ENCODE measurements around the gene MAGI2. TPM values are rescaled to one million over a fixed set of nuclear protein-coding genes. Genes with fewer than 3 reads are reported as not detected.

MAGI2 gene
- total RNA-seq, 1 donor from 2014 or later = 6.0 TPM

GRCh38 chr7:78967046-78967445 lies 486.4 kb downstream of the MAGI2 start:
- DNase-seq (ENCODE audit: low read depth) = no peak

- DNase-seq (ENCODE audit: low read depth) = no peak
These were observed 494.0 kb downstream of the MAGI2 start for GRCh38 chr7:78959477-78959876.

GRCh38 chr7:78955329-78955728 lies 498.1 kb downstream of the MAGI2 start:
- no peak for DNase-seq (ENCODE audit: low read depth)

- DNase-seq (ENCODE audit: low read depth) = no peak
These were observed 499.6 kb downstream of the MAGI2 start for GRCh38 chr7:78953726-78954363.

GRCh38 chr7:78953090-78953489 lies 500.4 kb downstream of the MAGI2 start:
- no peak for DNase-seq (ENCODE audit: low read depth)

- no peak for DNase-seq (ENCODE audit: low read depth)
These were observed 513.8 kb downstream of the MAGI2 start for GRCh38 chr7:78939669-78940068.

GRCh38 chr7:78924581-78924980 lies 528.9 kb downstream of the MAGI2 start:
- peak; percentile 65 for DNase-seq (ENCODE audit: low read depth)

- DNase-seq (ENCODE audit: low read depth) = peak; percentile 67
These were observed 540.7 kb downstream of the MAGI2 start for GRCh38 chr7:78912781-78913180.

GRCh38 chr7:78906735-78907134 lies 546.7 kb downstream of the MAGI2 start:
- no peak for DNase-seq (ENCODE audit: low read depth)

- peak; percentile 5 for DNase-seq (ENCODE audit: low read depth)
These were observed 548.0 kb downstream of the MAGI2 start for GRCh38 chr7:78905436-78905835.

GRCh38 chr7:78904983-78905382 lies 548.5 kb downstream of the MAGI2 start:
- DNase-seq (ENCODE audit: low read depth) = no peak

- no peak for DNase-seq (ENCODE audit: low read depth)
These were observed 551.9 kb downstream of the MAGI2 start for GRCh38 chr7:78901566-78901965.

GRCh38 chr7:78900806-78901205 lies 552.7 kb downstream of the MAGI2 start:
- no peak for DNase-seq (ENCODE audit: low read depth)

- DNase-seq (ENCODE audit: low read depth) = no peak
These were observed 558.1 kb downstream of the MAGI2 start for GRCh38 chr7:78895393-78895792.

- DNase-seq (ENCODE audit: low read depth) = no peak
These were observed 574.3 kb downstream of the MAGI2 start for GRCh38 chr7:78879206-78879605.

GRCh38 chr7:78873117-78873516 lies 580.4 kb downstream of the MAGI2 start:
- no peak for DNase-seq (ENCODE audit: low read depth)

- no peak for DNase-seq (ENCODE audit: low read depth)
These were observed 589.1 kb downstream of the MAGI2 start for GRCh38 chr7:78864339-78864738.

GRCh38 chr7:78863281-78863680 lies 590.2 kb downstream of the MAGI2 start:
- no peak for DNase-seq (ENCODE audit: low read depth)

GRCh38 chr7:78862411-78862900 lies 591.0 kb downstream of the MAGI2 start:
- DNase-seq (ENCODE audit: low read depth) = no peak

- peak; percentile 63 for DNase-seq (ENCODE audit: low read depth)
These were observed 600.5 kb downstream of the MAGI2 start for GRCh38 chr7:78852951-78853350.

GRCh38 chr7:78850093-78850740 lies 603.2 kb downstream of the MAGI2 start:
- peak; percentile 63 for DNase-seq (ENCODE audit: low read depth)

- DNase-seq (ENCODE audit: low read depth) = no peak
These were observed 608.3 kb downstream of the MAGI2 start for GRCh38 chr7:78845155-78845554.

- DNase-seq (ENCODE audit: low read depth) = no peak
These were observed 611.4 kb downstream of the MAGI2 start for GRCh38 chr7:78842068-78842467.

All from myocyte (in vitro differentiated cells).